ENCODE measurements around the gene MRPL37.
"Not testable (repeated sequence)": the region's sequence is repeated elsewhere in the genome, so short reads cannot be mapped to it uniquely, and the experiment has no call there.

MRPL37 gene

DNA sequence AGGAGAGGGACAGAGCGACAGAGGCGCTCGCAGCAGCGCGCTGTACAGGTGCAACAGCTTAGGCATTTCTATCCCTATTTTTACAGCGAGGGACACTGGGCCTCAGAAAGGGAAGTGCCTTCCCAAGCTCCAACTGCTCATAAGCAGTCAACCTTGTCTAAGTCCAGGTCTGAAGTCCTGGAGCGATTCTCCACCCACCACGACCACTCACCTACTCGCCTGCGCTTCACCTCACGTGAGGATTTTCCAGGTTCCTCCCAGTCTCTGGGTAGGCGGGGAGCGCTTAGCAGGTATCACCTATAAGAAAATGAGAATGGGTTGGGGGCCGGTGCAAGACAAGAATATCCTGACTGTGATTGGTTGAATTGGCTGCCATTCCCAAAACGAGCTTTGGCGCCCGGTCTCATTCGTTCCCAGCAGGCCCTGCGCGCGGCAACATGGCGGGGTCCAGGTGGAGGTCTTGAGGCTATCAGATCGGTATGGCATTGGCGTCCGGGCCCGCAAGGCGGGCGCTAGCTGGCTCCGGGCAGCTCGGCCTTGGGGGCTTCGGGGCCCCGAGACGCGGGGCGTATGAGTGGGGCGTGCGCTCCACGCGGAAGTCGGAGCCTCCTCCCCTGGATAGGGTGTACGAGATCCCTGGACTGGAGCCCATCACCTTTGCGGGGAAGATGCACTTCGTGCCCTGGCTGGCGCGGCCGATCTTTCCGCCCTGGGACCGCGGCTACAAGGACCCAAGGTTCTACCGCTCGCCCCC is at the start of gene MRPL37, which contains the start of gene CYB5RL:
TSS of gene MRPL37 (plus strand) at position 403 of the 754 bp plus-strand sequence. CDS start at position 480, 77 bp downstream.
TSS of gene CYB5RL (minus strand) at position 266 of the 754 bp plus-strand sequence. CDS start 4,414 bp downstream, outside the sequence.
- DNase-seq (ENCODE audit: low read depth): peak; percentile 96

DNA sequence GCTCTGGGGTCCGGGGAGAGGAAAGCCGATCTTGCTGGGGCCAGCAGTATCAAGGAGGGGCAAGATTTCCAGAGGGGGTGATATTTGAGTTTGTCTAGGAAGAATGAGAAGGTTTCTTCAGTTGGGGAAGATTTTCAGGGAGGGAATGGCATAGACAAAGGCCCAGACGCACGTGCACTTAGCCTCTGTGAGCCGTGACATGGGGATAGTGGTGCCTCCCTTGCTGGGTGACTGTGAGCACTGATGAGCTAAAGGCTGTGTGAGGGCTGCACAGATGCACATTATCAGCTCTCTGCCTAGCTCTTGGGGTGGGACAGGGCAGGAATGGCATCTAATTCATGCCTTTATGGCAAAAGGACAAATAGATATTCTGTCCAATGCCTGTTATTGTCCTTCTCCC is 49.0 kb upstream of the MRPL37 start:
- no peak for DNase-seq (ENCODE audit: low read depth)

- no peak for DNase-seq (ENCODE audit: low read depth)
Observed at GRCh38 chr1:54152696-54153095, 47.3 kb upstream of the MRPL37 start, which contains the start of gene CDCP2. TSS of gene CDCP2 (minus strand) at chr1:54153000. CDS start at chr1:54152922, 78 bp downstream.

DNA sequence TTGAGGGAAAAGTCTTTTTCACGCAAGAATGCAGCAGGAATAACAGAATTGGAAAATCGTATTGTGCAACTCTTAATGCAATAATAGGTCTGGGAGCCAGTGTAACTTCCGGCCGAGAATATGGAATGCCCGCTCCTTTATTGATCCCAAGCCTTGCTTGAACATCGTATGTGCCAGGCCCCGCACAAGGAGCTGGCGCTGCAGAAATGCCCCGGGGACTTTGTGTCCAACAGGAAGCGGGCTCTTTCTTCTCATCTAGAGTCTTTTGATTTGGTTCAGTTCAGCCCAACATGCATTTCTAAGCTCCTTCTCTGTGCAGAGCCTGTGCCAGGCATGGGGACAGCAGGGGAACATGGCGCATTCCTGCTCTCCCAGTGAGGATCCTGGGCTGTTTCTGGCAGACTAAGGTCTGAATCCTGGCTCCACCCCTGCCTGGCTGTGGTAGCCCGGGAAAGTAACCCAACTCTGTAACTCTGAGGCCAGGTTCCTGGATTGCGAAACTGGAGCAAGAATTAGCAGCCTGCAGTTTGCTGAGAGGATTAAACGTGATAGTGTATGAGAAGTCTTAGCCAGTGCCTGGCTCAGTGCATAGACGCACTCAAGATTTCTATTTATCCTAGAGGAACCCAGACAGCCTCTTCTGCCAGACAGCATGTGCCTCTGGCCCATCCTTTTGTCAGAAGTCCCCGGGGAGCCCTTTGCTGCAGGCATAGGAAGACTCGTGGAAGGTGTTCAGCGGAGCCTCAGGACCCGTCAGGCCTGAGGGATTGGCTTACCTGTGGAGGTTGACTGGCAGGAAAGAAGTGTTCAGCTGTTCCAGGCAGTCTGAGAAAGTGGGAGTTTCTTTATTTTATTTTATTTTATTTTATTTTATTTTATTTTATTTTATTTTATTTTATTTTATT is 46.2 kb upstream of the MRPL37 start:
- peak; percentile 77 for DNase-seq (ENCODE audit: low read depth)

- no peak for DNase-seq (ENCODE audit: low read depth)
Observed at GRCh38 chr1:54156201-54156600, 43.8 kb upstream of the MRPL37 start.

DNA sequence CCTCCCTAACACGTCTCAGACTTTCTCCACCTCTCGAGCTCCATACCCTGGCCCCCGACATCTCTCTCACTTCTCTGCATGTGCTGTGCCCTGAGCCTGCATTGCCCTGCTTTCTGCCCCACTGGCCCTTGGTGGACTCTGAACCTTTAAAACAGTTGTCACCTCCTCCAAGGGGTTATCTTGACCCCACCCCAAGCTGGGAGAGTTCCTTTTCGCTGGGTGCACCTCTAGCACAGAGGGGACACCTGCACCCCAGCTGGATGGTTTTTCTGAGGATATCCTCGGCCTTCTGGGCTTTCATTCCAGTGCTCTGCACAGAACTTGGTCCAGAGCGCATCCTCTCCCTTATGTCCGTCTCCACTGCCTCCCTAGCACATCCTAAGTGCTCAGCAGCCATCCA is 43.0 kb upstream of the MRPL37 start:
- no peak for DNase-seq (ENCODE audit: low read depth)

DNA sequence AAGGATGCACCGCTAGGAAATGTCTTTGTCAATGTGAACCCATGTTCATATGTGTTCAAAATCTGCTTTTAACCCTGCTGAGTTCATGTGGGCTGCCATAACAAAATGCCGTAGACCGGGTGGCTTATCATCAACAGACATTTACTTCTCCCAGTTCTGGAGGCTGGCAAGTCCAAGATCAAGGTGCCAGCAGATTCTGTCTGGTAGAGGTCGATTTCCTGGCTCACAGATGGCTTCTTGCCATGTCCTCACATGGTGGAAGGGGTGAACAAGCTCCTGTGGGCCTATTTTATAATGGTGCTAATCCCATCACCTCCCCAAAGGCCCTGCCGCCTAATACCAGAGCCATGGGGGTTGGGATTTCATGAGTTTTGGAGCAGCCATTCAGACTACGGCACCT is 42.6 kb upstream of the MRPL37 start:
- DNase-seq (ENCODE audit: low read depth): no peak

DNA sequence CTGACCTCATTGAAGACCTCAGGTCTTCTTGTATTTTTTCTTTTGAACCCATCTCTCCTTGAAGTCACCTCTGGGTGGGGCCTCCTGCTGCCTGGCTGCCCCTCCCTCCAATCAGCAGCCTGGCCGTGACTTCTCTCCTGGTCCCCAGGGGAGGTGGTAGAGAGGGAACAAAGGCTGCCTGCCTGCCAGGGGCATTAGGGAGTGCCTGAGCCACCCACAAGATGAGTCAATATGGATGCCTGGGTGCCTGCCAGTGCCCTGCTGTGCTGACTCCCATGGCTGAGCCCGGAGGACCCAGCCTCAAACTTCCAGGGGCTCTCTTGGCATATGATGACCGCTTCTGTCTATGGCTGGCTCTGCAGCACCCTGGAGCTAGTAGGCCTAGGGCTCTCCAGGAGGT is 41.9 kb upstream of the MRPL37 start:
- peak; percentile 39 for DNase-seq (ENCODE audit: low read depth)

GRCh38 chr1:54159733-54160316 is 40.1 kb upstream of the MRPL37 start:
- no peak for DNase-seq (ENCODE audit: low read depth)

DNA sequence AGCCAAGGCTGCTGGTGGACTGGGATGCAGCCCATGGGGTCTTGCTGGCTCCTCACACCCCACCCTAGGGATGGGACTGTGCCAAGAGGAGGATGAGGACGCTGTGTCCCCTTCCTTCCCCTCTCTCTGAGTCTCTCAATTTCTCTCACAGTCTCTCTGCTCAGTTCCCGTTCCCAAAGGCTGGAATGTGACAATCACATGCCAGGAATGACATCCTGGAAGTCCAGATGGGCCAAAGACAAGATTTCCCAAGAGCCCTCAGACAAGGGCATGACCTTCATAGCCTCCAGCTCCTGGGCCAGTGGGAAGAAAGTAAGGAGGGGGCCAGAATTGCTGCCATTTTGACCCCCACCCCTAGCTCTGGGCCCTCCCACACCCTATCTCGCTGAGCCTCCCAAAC is 39.6 kb upstream of the MRPL37 start:
- peak; percentile 73 for DNase-seq (ENCODE audit: low read depth)

- no peak for DNase-seq (ENCODE audit: low read depth)
Observed at GRCh38 chr1:54161495-54162168, 38.3 kb upstream of the MRPL37 start.

DNA sequence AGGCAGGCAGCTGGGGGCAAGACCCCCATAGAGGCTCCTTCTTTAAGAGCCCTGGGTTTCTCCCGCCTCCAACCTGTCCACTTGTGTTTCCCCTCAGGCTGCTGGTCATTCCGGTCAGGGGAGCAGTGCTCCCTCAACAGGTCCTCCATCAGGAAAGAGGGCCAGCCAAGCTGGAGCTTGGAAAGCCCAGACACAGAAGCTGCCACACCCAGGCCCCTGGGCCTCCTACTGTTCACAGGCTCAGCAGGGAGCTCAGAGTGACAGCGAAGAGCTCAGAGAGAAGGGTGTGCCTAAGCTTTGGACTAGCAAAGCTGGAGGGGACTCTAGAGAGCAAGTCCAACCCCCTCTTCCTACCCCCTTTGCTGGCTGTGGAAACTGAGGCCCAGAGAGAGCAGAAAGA is 36.9 kb upstream of the MRPL37 start:
- no peak for DNase-seq (ENCODE audit: low read depth)

GRCh38 chr1:54163573-54163972 is 36.4 kb upstream of the MRPL37 start:
- DNase-seq (ENCODE audit: low read depth): no peak

GRCh38 chr1:54165146-54165545 is 34.8 kb upstream of the MRPL37 start:
- DNase-seq (ENCODE audit: low read depth): no peak

DNA sequence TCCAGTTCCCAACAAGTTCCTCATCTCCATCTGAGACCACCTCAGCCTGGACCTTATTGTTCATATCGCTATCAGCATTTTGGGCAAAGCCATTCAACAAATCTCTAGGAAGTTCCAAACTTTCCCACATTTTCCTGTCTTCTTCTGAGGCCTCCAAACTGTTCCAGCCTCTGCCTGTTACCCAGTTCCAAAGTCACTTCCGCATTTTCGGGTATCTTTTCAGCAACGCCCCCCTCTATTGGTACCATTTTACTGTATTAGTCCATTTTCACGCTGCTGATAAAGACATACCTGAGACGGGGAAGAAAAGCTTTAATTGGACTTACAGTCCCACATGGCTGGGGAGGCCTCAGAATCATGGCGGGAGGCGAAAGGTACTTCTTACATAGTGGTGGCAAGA is 33.6 kb upstream of the MRPL37 start:
- DNase-seq (ENCODE audit: low read depth): not testable (repeated sequence)

GRCh38 chr1:54167422-54168139 is 32.4 kb upstream of the MRPL37 start:
- DNase-seq (ENCODE audit: low read depth): peak; percentile 66

DNA sequence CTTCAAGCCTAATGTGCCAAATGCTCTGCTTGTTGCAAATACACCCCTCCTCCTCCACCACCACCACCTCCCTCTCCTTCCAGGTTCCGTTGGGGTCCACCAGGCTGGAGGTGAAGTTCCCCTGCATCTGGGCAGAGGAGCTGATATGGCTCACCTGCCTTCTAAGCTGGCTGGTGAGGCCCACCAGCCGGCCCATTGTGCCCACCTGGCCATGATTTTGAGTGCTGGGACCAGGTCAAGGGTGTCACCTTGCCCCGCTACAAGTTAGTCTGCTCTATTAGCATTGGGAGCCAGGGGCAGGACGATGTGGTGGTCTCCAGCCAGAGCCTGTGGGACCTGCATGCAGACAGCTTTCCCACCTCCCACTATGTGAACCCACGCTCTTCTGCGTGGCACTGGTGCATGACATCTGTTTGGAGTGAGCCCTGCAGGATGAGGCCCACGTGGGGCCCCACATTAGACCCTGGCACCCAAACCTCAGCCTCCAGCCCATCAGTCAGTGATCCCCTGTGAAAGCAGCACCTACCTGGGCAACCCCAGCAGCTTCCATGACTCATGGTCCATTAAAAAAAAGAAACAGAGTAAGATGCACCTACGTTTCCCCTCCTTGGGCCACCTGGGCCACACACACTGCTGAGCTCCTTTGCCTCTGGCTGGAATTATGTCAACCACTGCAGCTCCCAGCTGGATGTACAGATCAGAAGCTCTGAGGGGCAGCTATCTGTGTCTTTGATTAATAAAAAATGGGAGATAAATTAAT is 31.6 kb upstream of the MRPL37 start:
- no peak for DNase-seq (ENCODE audit: low read depth)

GRCh38 chr1:54169068-54169467 is 30.9 kb upstream of the MRPL37 start:
- no peak for DNase-seq (ENCODE audit: low read depth)

DNA sequence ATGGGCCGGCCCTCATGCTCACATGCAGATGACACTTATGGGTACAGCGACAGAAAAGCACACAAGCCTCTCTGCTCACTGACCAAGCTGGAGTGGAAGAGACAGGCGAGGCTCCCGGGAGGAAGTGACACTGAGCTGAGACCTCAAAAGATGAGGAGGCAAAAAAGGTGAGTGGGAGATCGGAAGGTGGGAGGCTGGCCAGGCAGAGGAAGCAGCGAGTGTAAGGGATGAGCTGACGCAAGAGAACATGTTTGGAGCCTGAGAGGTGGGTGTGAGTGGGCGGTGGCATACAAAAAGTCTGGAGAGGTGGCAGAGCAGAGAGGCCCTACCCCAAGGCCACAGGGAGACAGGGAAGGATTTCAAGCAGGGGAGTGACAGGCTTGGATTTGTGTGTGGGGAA is 29.0 kb upstream of the MRPL37 start:
- no peak for DNase-seq (ENCODE audit: low read depth)

DNA sequence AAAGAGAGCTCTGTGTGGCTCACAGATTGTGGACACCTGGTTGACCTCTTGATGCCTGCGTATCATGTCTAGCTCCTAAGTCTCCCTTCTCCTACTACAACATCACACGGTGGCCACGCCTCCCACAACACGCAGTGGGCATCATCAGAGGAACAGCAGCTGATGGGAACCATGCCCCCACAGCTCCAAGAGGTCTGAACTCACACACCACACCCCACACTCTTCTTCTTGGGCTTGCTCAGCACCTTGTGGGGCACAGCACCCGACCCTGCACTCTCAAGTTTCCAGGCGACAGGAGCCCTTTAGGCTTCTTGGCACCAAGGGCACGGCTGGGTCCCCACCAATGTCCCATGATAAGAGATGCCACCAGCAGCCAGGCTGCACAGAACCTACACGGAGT is 28.4 kb upstream of the MRPL37 start:
- no peak for DNase-seq (ENCODE audit: low read depth)

Measured in EH (cell line).